GM12892 (cell line): ENCODE results near the gene PRRX2.

Experiments
- POLR2A ChIP-seq: IDR thresholded peaks from 2 replicates; pipeline ENCODE4 v1.6.1; 2011; ENCODE audit warnings: low read depth, low read length, control low read depth
- TAF1 ChIP-seq: IDR thresholded peaks from 2 replicates; pipeline ENCODE4 v1.6.1; 2011; ENCODE audit warnings: low read depth, mild to moderate bottlenecking, control low read depth, low read length, borderline replicate concordance

DNA sequence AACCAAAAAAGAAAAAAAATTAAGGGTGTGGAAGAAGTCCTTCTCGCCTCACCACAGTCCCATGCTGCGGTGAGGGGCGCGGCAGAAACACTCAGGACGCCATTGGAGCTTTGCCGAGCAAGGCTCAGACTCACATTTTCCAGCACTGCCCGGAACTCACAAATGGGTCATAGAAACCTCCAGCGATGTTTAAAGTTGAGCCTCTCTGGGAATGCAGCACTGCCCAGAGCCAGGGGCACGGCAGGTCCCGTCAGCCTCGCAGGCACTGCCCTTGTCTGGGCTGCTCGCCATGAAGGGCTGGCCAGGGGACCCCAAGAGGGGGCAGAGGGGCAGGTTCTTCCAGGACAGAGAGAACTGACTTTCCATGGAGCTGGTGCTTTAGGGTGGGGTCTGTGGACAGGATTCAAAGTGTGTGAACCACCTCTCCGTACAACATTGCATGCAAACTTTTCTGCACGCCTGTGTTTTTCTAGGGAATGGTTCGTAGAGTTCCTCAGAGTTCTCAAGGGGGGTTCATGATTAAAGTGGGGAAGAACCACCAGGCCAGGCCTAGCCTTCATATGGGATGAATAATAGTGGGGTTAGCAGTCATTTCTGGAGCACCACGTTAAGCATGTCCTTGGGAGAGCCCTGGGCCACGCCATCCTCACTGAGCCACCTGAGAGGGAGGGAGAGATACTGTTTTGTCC is 38.4 kb downstream of the PRRX2 start:
- TF ChIP-seq TAF1 (no peak), POLR2A (no peak)
